ENCODE data around the gene SLC25A39. TPM values are rescaled to one million over a fixed set of nuclear protein-coding genes. Genes with fewer than 3 reads are reported as not detected.

SLC25A39 gene
- total RNA-seq, 4 donors from 2014 or later: 97.7 to 155 (median 129) TPM

GRCh38 chr17:44363613-44364159 lies 39.1 kb upstream of the SLC25A39 start, which contains the start of gene FAM171A2:
TSS of gene FAM171A2 (minus strand) at chr17:44363853. CDS start at chr17:44363714, 139 bp downstream.
- DNase-seq: peak in 2 of 3 donors; percentile 32 to 73
- H3K4me3 ChIP-seq: peak within 1 kb of the TSS; percentile 50 to 67 (median 64)
- TF ChIP-seq CTCF (IDR thresholded peaks at IDR 0.05): peak; percentile 51 to 93 (median 62)
- TF ChIP-seq POLR2A (IDR thresholded peaks at IDR 0.05): no peak
- peak within 1 kb of the TSS in 1 of 4 donors; percentile 49 for H3K27ac ChIP-seq
- H3K9me3 ChIP-seq: no peaks in the 10 kb centered on the region
- no peaks in the 10 kb centered on the region for H3K36me3 ChIP-seq
- peaks cover 0 to 12% (median 10%) of the 10 kb centered on the region in 4 donors for H3K4me1 ChIP-seq
- H3K27me3 ChIP-seq: peaks cover 0 to 12% of the 10 kb centered on the region in 2 donors

- Histone ChIP-seq H3K4me1 (peaks cover 0 to 12% (median 10%) of the 10 kb centered on the region in 4 donors), H3K36me3 (no peaks in the 10 kb centered on the region), H3K4me3 (peak overlapping the region; percentile 50 to 67 (median 64)), H3K27ac (peak overlapping the region in 1 of 4 donors; percentile 49), H3K27me3 (peaks cover 0 to 12% of the 10 kb centered on the region in 2 donors), H3K9me3 (no peaks in the 10 kb centered on the region)
- DNase-seq: no peak
- no peak for TF ChIP-seq CTCF (IDR thresholded peaks at IDR 0.05)
- TF ChIP-seq POLR2A (IDR thresholded peaks at IDR 0.05): no peak
These were observed 38.5 kb upstream of the SLC25A39 start for GRCh38 chr17:44362949-44363612.

GRCh38 chr17:44362459-44362948 lies 37.9 kb upstream of the SLC25A39 start:
- DNase-seq: no peak
- Histone ChIP-seq H3K36me3 (no peaks in the 10 kb centered on the region), H3K27ac (no peak overlapping the region), H3K4me3 (peak overlapping the region in 2 of 4 donors; percentile 66 to 67), H3K27me3 (peaks cover 0 to 12% of the 10 kb centered on the region in 2 donors), H3K9me3 (no peaks in the 10 kb centered on the region), H3K4me1 (peaks cover 0 to 12% (median 10%) of the 10 kb centered on the region in 4 donors)
- TF ChIP-seq CTCF (IDR thresholded peaks at IDR 0.05) (no peak), POLR2A (IDR thresholded peaks at IDR 0.05) (no peak)

- peaks cover 0 to 12% of the 10 kb centered on the region in 2 donors for H3K27me3 ChIP-seq
- no peak overlapping the region for H3K4me3 ChIP-seq
- H3K36me3 ChIP-seq: no peaks in the 10 kb centered on the region
- peaks cover 0 to 12% (median 10%) of the 10 kb centered on the region in 4 donors for H3K4me1 ChIP-seq
- no peaks in the 10 kb centered on the region for H3K9me3 ChIP-seq
- no peak overlapping the region for H3K27ac ChIP-seq
- DNase-seq: no peak
- no peak for TF ChIP-seq CTCF (IDR thresholded peaks at IDR 0.05)
- no peak for TF ChIP-seq POLR2A (IDR thresholded peaks at IDR 0.05)
These were observed 37.0 kb upstream of the SLC25A39 start for GRCh38 chr17:44361292-44362260.

GRCh38 chr17:44360826-44361225 lies 36.2 kb upstream of the SLC25A39 start:
- peaks cover 0 to 12% (median 10%) of the 10 kb centered on the region in 4 donors for H3K4me1 ChIP-seq
- H3K9me3 ChIP-seq: no peaks in the 10 kb centered on the region
- H3K27me3 ChIP-seq: peaks cover 0 to 12% of the 10 kb centered on the region in 2 donors
- H3K27ac ChIP-seq: no peak overlapping the region
- no peak overlapping the region for H3K4me3 ChIP-seq
- DNase-seq: no peak
- TF ChIP-seq CTCF (IDR thresholded peaks at IDR 0.05) (no peak), POLR2A (IDR thresholded peaks at IDR 0.05) (no peak)
- H3K36me3 ChIP-seq: no peaks in the 10 kb centered on the region

Measured in Peyer's patch (tissue), 4 donors.